HG03378 (cell line): ENCODE data around the gene COG8.
"Not testable (repeated sequence)": the region's sequence is repeated elsewhere in the genome, so short reads cannot be mapped to it uniquely, and the experiment has no call there.

Experiments used
- ATAC-seq: cut with Tn5 transposase; IDR thresholded peaks from one replicate; pipeline ENCODE4 v1.9.1; 2021; ENCODE audit warnings: mild to moderate bottlenecking, moderate library complexity; ENCODE audit not compliant: unreplicated experiment

Gene COG8, protein sequence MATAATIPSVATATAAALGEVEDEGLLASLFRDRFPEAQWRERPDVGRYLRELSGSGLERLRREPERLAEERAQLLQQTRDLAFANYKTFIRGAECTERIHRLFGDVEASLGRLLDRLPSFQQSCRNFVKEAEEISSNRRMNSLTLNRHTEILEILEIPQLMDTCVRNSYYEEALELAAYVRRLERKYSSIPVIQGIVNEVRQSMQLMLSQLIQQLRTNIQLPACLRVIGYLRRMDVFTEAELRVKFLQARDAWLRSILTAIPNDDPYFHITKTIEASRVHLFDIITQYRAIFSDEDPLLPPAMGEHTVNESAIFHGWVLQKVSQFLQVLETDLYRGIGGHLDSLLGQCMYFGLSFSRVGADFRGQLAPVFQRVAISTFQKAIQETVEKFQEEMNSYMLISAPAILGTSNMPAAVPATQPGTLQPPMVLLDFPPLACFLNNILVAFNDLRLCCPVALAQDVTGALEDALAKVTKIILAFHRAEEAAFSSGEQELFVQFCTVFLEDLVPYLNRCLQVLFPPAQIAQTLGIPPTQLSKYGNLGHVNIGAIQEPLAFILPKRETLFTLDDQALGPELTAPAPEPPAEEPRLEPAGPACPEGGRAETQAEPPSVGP

DNA sequence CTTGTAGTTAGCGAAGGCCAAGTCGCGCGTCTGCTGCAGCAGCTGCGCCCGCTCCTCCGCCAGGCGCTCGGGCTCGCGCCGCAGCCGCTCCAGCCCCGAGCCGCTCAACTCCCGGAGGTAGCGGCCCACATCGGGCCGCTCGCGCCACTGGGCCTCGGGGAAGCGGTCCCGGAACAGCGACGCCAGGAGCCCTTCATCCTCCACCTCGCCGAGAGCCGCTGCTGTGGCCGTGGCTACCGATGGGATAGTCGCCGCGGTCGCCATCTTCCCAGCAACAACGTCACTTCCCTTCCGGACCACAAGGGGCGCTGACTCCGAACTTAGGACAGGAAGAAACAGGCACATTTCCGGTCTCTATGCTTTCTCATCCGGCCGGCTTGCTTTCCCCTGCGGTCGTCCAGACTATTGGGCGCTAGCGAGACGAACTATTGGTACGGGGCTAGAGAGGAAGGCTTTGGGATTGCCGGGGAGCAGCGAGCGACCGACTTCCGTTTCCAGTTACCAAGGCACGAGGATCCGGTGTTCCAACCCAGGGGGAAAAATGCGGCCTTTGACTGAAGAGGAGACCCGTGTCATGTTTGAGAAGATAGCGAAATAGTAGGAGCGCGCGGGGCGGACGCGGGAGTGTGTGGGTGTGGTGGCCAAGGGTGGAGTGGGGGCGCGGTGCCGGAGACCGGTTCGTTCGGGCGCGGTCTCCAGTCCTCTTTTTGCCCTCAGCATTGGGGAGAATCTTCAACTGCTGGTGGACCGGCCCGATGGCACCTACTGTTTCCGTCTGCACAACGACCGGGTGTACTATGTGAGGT lies at the start of gene COG8, which contains the start of gene NIP7:
COG8 (minus strand) TSS at position 276 of the 806 bp plus-strand sequence; CDS start at position 264, 12 bp downstream.
NIP7 (plus strand) TSS at position 484 of the 806 bp plus-strand sequence; CDS start at position 542, 58 bp downstream.
- peak; percentile 82 for ATAC-seq

DNA sequence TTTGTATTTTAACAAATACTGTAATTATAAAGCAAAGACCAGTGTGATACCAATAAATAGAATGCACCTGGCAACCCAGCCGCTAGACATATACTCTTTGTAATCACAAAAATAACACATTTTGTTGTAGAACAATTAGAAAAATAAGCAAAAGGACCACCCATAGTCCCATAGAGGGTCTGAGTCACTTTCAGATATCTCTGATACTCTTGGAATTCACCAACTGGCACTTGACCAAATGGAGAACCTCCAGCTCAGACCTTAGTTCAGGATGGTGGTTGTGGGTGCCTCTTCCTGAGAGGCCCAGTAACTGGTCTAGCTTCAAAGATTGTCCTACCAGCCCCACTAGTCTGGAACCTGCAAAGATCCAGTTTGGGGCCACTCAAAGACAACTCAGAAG lies 47.2 kb upstream of the COG8 start:
- no peak for ATAC-seq

DNA sequence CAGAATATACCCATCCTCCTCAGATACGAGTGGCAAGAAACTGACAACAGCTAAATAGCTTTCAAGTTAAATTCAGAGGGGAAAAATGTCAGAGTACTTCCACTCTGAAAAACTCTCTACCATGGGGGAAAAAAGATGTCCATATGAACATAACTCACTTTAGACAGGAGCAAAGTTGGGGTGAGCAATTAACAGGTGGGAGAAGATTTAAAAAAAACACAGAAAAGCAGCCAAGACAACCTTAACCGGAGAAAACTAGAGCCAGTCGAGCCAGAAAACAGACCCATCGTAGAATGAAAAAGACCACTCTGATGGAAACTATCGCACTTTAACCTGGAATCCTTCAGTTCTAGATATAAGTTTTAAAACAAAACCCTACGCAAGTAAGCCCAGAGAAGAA lies 45.6 kb upstream of the COG8 start:
- ATAC-seq = no peak

DNA sequence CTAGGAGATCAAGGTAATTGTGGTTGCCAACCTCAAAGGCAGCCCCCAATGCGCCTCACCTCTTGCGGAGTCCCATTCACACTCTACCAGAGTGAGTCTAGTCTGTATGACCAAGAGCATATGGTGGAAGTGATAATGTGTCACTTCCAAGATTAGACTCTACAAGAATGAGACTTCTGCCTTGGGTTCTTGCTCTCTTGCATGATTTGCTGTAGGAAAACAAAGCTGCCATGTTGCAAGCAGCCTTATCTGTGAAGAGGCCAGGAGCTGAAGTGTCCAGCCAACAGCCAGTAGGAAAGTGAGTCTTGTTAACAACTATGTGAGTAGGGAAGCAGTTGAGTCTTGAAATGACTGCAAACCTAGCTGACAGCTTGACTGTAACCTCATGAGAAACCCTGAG lies 43.1 kb upstream of the COG8 start:
- ATAC-seq = no peak

DNA sequence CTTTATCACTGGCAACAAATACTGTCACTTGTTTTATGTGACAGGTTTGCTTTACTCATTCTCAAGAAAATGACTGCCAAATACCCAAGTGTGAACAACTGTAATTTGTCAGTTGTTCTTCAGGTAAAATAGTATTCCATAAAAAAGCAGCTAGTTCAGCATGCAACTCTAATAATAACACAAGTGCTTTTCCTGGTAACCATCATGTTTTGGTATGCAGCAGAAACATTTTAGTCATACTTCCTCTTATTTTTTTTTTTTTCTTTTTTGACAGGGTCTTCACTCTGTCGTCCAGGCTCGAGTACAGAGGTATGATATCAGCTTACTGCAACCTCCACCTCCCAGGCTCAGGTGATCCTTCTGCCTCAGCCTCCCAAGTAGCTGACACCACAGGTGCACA lies 41.9 kb upstream of the COG8 start:
- no peak for ATAC-seq

DNA sequence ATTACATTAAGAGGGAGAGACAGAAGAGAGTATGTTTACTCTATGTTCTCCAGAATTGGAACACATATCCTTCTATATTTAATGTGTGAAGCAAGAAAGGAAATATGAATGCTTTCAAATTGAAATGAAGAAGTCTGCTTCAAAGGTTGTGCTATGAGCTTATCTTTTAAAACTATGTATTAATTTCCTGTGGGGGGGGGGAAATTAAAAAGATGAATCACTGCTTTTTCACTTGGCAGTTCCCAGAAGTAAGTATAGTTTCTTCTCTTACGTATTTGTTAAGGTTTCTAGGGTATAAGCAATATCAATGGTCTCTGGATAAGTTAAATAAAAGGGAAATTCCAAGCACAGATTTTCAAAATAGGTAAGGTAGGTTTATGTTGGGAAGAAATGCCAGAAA lies 39.4 kb upstream of the COG8 start:
- no peak for ATAC-seq

DNA sequence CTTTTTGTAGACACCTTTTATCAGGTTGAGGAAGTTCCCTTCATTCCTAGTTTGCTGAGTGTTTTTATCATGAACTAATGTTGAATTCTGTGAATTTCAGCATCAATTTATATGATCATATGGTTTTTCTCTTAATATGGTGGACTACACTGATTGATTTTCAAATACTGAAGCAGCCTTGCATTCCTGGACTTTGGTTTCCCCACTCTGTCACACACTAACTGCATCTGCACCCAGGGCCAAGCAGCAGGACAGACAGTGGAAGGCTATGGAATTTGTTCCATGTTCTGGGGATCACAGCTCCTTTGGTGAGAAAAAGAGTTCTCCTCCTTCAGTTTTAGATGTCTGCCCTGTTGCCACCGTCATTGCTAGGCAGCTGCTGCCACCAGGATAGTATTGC lies 38.7 kb upstream of the COG8 start:
- no peak for ATAC-seq

DNA sequence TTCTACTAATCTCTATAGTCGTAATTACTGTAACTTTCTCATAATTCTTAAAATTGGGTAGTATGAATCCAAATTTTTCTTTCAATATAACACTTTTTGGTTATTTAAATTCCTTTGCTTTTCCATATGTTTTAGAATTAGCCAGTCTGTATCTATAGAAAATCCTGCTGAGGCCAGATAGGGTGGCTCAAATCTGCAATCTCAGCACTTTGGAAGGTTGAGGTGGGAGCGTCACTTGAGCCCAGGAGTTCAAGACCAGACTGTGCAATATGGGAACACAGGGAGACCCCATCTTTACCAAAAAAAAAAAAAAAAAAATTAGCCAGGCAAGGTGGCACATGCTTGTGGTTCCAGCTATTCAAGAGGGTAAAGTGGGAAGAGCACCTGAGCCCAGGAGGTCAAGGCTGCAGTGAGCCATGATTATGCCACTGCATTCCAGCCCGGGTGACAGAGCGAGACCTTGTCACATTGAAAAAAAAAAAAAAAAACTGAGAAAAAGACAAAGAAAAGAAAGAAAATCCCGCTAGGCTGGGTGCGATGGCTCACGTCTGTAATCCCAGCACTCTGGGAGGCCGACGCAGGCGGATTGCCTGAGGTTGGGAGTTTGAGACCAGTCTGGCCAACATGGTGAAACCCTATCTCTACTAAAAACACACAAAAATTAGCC lies 37.2 kb upstream of the COG8 start:
- ATAC-seq = no peak

DNA sequence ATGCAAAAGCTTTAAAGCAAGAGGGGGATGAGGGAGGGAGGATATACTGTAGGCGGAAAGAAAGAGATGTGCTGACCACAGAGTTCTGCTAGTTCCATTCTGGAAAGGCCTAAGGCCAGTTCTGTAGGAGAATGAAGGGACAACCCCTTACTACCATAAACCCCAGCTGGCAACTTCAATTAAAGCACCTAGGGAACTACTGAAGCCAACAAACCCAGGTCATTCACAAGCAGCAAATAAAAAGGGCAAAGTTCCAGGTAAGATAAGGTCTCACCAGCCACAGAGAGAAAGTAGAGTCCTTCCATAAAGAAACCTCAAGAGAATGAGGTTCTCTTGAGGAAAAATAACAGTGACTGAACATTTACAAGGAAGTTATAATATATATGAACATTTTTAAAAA lies 33.7 kb upstream of the COG8 start:
- ATAC-seq = no peak

DNA sequence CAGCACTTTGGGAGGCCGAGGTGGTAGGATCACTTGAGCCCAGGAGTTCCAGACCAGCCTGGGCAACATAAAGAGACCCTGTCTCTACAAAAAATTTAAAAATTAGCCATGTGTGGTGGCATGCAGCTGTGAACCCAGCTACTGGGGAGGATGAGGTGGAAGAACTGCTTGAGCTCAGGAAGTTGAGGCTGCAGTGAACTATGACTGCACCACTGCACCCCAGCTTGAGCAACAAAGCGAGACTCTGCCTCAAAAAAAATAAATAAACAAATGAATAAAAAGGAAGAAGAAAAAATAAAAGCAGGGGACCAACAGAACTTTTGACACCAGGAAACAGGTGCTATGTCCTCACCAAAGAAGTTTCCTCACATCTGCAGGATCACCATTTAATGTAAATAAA lies 32.2 kb upstream of the COG8 start:
- no peak for ATAC-seq

DNA sequence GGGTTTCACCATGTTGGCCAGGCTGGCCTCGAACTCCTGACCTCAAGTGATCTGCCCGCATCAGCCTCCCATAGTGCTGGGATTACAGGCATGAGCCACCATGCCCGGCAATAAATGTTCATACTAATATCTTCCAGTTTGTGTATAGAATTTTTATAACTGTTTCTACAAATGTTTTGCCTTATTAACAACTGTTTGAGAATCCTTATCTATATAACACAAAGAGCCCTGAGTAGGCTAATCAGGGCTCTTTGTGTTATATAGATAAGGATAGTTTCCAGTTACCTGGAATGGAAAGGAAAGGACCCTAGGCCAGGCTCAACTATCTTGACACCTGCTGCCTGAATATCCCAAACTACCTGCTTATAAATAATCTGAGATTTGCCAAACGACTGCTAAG lies 29.5 kb upstream of the COG8 start:
- ATAC-seq = no peak

DNA sequence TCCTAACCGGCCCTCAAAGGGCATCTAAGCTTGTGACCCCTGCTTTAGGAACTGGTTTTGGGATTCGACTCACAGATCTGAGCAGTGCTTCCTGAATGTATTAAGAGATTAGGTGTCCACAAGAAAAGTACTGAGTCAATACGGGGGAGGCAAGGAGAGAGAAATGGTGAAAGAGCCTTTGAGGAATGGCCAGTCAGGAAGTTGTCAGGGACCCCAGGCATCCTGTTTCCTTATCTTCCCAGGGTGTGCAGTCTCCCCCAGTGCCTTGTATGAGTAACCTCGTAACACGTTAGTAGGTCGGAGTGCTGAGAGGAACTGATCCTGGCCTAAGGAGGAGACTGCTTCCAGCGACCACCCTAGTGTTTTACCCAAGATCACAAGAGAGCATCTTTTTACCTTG lies 28.6 kb upstream of the COG8 start:
- ATAC-seq = no peak

DNA sequence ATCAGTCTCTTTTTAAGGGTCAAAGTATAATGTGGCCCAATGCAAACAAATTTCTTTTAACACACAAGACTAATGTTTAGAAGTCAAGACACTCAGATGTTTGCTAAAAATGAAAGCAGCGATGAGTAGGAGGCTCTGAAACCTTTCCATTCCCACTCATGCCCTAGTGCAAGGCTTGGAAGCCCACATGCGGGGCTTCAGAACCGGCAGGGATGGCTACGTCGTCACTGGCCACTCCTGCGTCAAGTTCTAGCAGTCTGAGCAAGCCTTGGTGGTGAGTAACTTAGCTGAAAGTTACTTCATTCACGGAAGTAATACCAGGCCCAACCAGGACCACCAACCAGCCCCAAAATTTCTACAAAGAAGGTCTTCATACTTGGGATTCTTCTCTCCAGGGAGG lies 27.1 kb upstream of the COG8 start:
- ATAC-seq = no peak

DNA sequence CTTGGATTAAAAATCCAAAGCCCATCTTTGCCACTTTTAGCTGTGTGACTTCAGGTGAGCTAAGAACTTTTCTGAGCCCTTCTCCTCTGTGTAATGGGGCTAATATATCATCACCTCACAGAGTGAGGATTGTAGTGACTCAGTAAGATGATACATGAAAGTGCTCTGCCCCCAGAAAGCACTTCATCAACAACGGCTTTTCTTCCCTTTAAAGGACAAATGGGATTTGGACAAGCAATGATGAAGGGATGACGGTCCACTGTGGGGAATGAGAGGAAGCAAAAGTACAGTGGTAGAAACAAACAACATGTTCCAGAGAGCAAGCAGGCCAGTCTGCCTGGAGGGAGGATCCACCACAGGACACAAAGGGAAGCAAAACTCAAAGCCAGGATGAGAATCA lies 26.5 kb upstream of the COG8 start:
- no peak for ATAC-seq

DNA sequence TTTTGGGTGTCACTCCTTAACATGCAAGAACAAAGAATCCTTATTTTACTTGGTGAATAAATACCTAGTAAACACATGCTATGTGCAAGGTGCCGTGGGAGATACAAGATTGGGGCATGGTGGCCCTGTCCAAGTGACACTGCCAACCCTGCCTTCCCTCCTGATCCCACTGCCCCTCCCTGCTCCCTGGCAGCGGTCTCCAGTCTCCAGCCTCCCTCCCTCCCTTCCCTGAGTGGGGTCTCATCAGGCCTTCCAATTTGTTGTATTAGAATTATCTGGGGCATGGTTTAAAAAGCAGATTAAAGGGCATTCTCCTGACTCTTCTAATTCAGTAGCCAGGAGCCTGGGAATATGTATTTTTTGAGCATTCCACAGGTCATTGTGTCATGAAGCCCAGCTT lies 24.7 kb upstream of the COG8 start:
- no peak for ATAC-seq

DNA sequence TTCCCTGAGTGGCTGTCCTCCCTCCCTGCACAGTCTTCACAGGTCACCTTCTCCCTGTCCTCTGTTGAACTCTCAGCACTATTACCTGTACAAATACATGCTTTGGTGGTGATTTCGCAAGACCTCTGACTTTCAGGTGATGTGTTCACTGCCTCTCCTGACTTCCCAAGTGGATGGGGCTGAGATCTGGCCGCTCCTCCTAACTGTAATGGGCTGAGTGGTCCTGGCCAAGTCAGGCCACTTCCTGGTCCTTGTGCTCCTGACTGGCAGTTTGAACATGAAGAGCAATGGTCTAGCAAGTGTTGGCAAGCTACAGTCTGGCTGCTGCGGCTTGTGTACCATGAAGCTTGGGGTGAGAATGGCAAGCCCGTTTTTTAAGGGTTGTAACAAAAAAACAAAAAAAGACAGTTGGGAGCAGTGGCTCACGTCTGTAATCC lies 23.9 kb upstream of the COG8 start:
- no peak for ATAC-seq

DNA sequence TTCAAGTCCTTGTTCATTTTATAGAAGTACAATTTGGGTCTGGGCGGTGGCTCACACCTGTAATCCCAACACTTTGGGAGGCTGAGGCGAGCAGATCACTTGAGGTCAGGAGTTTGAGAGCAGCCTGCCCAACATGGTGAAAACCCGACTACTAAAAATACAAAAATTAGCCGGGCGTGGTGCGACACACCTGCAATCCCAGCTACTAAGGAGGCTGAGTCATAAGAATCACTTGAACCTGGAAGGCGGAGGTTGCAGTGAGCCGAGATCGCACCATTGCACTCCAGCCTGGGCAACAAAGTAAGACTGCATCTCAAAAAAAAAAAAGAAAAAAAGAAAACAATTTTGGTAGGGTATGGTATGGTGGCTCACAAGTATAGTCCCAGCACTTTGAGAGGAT lies 20.7 kb upstream of the COG8 start:
- ATAC-seq = not testable (repeated sequence)

DNA sequence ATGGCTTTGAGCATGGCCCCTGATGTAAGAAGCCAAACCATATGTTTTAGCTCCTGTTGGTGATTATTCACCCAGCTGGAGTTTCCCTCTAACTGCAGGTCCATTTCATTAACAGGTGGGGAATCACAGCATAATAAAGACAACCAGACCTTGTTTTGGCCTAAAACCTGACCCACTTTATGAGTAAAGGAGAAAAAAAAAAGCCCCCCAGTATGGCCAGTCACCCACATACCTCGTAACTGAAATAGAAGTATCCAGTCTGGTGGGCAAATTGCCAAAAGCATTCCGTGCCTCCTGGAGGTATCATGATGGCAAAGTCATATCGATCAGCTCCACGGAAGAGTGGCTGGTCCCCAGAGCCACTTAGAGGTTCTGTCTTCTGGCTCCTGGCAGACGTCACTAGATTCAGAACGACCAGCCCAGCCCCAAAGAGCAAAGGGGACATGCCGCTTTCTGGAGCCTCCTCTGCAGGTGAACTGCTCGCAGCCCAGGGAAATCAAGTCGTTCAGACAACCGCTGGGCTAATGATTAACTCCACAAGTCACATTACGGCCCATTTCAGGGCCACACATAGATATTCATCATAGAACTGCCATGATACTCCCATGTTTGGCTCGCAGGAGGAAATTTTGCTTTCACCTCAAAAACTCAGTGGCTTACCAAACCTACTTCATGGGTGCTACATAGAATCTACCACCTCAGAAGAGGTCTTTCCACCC lies 12.1 kb upstream of the COG8 start, which contains the start of gene TMED6:
TMED6 (minus strand) TSS at position 478 of the 719 bp plus-strand sequence; CDS start at position 445, 33 bp downstream.
- ATAC-seq = no peak

DNA sequence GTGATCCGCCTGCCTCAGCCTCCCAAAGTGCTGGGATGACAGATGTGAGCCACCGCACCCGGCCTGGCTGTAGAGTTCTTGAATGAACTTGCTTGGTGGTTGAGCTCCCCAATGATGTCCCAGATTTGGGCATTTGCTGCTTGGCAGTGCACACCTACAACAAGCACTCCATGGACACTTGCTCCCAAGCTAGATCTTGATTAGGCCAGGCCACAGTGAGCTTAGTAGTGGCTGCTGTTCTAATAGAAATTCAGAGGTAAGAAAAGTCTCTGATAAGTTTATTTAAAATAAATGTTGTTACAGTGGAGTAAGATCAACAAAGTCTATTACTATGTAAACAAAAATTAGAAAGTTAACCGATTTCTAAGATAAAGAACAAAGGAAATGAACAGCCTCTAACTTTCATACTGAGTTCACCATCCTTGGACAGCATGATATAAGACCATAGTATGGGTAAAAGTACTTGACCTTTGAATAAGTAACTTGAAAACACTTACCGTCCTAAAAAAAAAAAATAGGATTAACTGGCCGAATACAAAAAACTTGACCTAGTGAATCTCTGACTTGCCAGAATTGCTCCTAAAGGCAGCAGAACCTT lies 11.3 kb upstream of the COG8 start:
- ATAC-seq = no peak

DNA sequence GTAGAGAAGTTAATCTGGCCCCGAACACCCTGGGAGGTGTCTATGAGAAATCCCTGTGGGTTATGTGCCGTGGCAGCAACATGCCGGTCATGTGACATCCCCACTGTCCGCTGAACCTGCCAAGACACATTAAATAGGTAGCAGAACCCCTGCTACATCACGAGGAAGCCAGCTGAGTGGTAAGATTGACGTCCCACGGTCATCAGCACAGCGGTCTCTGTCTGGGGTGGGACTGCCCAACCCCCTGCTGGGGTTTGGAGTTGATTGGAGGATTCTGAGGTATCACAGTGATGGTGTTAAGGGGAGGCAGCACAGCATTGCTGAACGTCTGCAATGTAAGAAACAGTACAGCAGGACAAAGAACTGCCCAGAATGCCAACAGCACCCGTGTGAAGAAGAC lies 10.2 kb upstream of the COG8 start:
- no peak for ATAC-seq
